LNCaP clone FGC (cell line): ENCODE results near the gene MMEL1.
"Not testable (repeated sequence)": the region's sequence is repeated elsewhere in the genome, so short reads cannot be mapped to it uniquely, and the experiment has no call there.

Experiments used
- DNase-seq: peaks from one replicate; pipeline ENCODE4 v3.0.0-alpha.2; 2011; ENCODE audit warnings: low read depth
- H3K4me3 ChIP-seq: 2 replicates; pipeline ENCODE4 v1.5.1; 2011; ENCODE audit warnings: mild to moderate bottlenecking, low read depth, low read length, control low read depth
- TF ChIP-seq, protein P1 (sequence below): IDR thresholded peaks from 2 replicates; pipeline ENCODE4 v1.5.1; 2012; ENCODE audit warnings: mild to moderate bottlenecking; ENCODE audit not compliant: control insufficient read depth, insufficient read depth; ENCODE audit errors: extremely low read depth

Gene MMEL1

DNA sequence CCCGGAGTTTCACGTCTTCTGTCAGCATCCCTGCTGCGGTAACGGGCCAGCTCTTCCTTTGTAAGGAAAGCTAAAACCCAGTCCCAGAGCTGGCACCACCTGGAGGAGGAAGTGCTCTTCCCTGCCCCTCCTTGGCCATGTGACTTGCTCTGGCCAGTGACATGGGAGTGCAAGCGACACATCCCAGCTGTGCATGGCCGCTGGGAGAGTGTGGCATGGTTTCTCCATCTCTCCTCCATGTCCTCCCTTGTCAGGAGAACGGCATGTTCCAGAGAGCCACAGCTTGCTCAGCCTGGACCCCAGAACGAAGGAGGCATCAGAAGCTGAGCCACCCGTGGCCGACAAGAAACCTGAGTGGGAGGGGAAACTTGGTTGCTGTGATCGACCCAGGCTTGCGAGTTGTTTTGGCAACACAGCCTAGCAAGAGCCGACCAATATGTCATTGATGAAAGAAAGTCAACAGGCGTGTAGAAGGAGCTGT lies 48.9 kb downstream of the MMEL1 start:
- DNase-seq, result peak; percentile 79
- peak overlapping the region; percentile 52 for H3K4me3 ChIP-seq
- TF ChIP-seq, protein P1, sequence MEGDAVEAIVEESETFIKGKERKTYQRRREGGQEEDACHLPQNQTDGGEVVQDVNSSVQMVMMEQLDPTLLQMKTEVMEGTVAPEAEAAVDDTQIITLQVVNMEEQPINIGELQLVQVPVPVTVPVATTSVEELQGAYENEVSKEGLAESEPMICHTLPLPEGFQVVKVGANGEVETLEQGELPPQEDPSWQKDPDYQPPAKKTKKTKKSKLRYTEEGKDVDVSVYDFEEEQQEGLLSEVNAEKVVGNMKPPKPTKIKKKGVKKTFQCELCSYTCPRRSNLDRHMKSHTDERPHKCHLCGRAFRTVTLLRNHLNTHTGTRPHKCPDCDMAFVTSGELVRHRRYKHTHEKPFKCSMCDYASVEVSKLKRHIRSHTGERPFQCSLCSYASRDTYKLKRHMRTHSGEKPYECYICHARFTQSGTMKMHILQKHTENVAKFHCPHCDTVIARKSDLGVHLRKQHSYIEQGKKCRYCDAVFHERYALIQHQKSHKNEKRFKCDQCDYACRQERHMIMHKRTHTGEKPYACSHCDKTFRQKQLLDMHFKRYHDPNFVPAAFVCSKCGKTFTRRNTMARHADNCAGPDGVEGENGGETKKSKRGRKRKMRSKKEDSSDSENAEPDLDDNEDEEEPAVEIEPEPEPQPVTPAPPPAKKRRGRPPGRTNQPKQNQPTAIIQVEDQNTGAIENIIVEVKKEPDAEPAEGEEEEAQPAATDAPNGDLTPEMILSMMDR, result no peak

DNA sequence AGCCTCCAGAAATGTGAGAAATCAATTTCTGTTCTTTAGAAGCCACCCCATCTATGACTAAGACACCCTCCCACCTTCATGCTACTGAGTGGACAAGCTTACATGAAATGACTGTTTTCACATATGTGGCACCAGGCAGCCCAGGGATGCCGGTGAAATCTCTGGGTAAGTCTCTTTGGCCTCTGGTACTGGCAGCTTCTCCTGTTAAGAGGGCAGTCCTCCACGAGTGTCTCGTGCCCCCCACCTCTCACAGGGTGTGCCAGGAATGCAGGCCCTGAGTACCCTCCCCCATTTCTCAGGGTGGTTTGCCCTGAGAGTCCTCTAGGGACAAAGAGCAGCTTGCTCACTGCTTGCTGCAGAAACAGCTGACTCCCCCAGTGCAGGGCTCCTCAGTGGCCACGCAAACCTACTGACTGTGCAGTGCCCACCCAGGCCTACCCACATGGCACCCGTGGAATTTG lies 49.5 kb downstream of the MMEL1 start:
- no peak for DNase-seq
- TF ChIP-seq, protein P1, result no peak
- peak overlapping the region; percentile 52 for H3K4me3 ChIP-seq

DNA sequence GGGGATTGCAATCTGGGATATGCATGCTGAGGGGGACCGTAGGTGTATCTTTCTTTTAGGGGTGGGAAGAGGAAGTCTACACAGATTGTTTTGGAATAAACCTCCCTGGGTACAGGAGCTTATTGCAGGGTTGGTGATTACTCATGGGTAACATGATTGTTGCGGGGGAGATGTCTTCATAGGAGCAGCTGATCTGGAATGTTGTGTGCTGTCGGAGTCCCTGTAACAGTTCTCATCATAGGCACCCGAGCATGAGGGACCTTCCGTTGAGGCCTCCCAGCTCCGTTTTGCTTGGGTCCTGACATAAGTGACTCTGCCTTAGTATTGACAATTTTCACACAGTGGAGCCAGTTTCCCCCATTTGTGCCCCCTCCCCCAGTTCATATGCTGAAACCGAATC lies 50.4 kb downstream of the MMEL1 start:
- TF ChIP-seq, protein P1, result no peak

DNA sequence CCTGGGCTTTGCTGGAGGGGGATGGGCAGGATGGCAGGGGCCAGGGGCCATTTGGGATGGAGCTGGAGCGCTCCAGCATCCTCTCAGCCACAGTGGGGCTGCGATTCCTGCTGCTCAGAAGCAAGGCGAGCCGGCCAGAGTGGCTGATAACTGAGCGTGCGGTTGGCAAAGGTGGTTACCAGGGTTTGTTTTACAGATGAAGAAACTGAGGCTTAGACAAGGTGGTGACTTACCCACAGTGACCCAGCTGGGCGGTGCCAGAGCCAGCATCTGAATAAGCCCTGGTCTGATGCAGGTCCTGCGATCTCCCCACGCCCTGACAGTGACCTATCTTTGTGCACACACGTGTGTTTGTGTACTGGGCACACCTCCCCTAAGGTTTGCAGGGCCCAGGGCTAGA lies 52.1 kb downstream of the MMEL1 start:
- no peak for DNase-seq
- TF ChIP-seq, protein P1, result no peak
- no peak overlapping the region for H3K4me3 ChIP-seq

More for the DNA sequence above, 50.4 kb downstream of the MMEL1 start:
- DNase-seq, result no peak
- no peak overlapping the region for H3K4me3 ChIP-seq

DNA sequence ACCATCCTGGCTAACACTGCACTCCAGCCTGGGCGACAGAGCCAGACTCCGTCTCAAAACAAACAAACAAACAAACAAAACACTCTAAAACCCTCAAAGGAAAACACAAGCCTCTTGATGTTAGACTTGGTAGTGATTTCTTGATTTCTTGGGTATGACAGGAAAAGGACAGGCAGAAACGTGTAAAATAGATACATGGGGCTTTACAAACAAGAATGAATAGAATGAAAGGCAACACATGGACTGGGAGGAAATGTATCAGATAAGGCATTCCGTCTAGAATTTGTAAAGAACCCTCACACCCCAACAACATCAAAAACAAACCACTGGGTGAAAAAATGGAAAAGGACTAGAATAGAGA lies 54.1 kb downstream of the MMEL1 start:
- TF ChIP-seq, protein P1, result no peak
- no peak for DNase-seq
- H3K4me3 ChIP-seq, result no peak overlapping the region

DNA sequence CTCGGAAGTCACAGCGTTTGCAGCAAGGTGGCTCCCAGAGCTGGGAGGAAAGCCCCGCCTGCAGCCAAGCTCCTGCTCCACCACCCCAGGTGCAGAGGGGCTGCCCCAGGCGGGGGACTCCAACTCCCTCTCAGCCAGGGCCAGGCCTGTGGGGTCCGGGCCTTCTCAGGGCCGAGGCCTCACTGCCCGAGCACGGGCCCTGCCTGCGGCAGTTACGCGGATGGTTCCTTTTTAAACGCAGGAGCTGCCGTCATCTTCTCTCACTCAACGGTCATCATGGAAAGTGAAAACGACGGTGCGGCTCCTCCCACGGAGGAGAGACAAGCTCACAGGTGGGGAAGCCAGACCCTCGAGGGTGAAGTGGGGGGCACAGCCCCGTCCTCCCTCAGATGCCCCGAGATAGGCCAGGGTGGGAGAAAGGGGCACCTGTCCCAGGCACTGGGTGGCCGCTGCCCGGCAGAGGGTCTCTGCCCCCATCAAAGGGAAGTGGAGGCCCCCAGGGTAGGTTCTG lies 55.2 kb downstream of the MMEL1 start:
- not testable (repeated sequence) for DNase-seq, H3K4me3 ChIP-seq

DNA sequence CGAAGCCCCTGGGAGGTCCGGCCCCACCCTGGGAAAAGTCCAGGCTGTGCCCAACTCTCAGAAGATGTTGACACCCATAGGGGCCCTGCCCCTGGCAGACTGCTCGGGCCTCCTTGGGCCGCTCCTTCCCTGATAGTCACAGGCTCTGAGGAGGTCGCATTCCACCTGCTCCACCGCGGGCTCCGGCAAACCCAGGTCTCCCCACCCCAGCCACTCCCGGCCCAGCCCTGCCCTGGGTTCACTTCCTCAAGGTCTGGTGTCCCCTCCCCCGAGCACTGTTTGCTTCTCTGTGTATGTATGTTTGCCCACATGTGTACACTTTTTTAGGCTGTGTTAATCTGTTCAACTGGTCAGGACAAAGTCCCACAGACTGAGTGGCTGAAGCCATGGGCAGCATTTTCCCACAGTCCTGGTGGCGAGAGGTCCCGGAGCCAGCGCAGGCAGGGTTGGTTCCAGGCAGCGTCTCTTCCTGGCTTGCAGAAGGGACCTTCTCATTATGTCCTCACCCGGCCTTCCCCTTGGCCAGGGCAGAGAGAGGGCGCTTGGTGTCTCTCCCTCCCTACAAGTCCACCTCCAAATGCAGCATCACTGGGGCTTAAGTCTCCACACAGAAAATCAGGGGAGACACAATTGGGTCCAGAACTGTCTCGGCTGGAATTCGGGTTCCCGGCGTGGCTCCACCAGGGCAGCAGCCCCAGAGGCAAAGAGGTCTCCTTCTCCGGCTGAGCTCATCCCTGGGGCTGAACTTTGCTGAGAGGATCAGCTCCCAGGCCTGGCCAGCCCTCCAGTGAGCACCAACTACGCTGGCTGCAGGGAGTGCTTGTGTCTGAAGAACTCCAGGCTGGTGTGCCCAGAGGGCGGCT lies 56.8 kb downstream of the MMEL1 start:
- TF ChIP-seq, protein P1, result no peak
- H3K4me3 ChIP-seq, result no peak overlapping the region
- DNase-seq, result no peak
